GM21576 (cell line): ENCODE measurements around the gene PHLDA2.

Experiments
- ATAC-seq: cut with Tn5 transposase; IDR thresholded peaks from one replicate; pipeline ENCODE4 v1.9.1; 2021; ENCODE audit warnings: mild to moderate bottlenecking, moderate library complexity; ENCODE audit not compliant: unreplicated experiment

Gene PHLDA2, protein sequence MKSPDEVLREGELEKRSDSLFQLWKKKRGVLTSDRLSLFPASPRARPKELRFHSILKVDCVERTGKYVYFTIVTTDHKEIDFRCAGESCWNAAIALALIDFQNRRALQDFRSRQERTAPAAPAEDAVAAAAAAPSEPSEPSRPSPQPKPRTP

DNA sequence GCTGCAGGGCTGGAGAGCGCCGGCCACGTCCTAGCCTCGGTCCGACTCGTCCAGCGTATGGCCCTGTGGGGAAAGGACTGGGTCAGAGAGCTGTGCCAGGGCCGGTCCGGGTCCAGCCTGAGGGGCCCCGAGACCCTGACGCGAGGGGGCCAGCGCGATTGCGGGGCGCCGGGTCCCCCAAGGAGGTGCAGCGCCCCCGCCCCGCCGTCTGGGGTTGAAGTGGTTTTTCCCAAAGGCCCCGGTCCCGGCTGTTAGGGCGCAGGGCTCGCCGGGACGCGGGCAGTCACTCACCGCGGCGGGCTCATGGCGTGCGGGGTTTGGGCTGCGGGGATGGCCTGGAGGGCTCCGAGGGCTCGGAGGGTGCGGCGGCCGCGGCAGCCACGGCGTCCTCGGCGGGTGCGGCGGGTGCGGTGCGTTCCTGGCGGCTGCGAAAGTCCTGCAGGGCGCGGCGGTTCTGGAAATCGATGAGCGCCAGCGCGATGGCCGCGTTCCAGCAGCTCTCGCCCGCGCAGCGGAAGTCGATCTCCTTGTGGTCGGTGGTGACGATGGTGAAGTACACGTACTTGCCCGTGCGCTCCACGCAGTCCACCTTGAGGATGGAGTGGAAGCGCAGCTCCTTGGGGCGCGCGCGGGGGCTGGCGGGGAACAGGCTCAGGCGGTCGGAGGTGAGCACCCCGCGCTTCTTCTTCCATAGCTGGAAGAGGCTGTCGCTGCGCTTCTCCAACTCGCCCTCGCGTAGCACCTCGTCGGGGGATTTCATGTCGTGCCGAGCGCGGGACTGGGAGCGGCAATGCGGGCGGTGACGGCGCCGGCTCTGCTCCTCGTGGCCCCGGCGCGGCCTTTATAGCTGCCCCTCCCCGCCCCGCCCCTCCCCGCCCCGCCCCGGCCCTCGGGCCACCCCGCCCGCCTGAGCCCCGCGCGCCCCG, at the start of gene PHLDA2:
Gene PHLDA2 (minus strand): TSS at position 816 of the 926 bp plus-strand sequence. CDS start 56 bp downstream, at position 760.
- ATAC-seq, result no peak

DNA sequence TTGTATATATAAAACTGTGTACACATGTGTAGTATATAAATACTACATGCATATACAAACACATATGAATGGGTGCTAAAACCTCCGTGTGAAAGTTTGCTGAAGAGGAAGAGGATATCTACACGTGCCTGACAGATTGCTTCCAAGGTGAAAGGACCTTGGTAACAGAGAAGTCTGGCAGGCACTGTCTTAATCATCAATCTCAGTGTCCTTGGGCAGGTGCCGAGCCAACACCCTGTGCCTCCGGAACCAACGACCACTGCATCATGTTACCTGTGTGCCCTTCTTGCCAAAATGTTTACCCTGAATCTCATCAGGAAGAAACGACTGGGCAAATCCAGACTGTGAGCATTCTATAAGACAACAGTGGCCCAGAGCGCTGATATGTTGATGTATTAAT, 47.9 kb upstream of the PHLDA2 start:
- no peak for ATAC-seq

DNA sequence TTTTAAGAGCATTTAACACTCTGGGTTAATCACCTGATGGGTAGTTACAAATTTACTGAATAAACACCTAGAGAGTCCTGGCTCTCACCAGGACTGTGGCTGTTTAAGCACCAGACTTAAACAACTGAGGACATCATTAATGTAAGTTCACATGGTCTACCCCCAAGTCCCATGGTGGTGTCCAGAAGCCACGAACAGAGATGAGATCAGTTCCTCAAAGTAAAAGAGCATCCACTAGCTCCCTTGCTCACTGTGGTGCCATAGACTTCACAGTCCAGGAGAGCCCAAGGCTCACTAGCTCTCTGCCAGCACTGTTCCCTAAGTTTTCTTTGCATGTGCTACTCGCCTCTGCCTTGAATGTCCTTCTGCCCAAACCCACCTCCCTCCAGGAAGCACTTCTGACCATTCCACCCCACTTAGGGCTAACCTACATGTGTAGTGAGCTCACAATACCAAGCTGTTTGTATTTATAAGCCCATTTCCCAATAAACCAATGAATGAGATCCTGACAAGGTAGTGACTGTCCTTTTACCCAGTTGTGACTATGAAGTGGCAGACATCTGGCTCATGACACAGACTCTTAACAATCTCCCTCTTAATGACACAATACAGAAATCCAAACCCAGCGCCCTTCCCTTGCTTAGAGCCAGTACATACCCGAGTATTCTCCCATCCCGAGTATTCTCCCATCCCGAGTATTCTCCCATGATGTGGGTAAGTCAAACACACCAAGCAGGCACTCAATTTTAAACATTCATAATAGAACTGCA, 47.3 kb upstream of the PHLDA2 start:
- ATAC-seq, result no peak

DNA sequence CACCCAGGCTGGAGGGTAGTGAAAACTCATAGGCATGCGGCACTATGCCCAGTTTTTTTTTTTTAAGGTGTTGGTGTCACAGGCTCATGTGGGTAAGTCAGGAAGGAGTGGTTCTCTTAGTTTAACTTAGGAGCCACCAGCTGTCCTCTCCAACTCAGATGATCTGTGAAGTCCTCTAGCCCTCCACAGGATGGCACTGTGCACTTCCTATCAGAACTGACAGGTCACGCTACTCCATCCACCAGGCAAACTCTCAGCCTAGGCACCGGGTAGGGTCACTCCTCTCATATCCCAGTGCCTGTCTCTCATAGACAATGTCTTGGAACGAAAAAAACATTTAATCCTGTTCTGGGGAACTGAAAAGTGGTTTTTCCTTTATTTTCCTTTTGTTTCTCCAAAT, 46.4 kb upstream of the PHLDA2 start:
- ATAC-seq, result no peak

DNA sequence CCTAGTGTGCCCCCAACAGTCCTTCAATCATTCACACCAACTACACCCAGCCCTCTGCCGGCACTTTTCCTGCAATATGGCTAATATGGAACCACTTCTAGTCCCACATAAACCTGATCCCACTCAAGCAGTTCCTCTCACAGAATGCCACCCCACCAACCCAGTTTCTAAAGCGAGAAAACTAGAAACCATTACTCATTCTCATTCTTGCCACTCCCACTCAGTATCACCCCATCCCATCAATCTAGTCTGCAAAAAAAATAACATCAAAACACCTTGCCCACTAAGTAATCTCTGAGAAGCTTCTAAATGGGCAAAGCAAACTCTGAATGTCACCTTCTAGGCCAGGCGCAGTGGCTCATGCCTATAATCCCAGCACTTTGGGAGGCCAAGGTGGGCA, 45.1 kb upstream of the PHLDA2 start:
- ATAC-seq, result no peak

DNA sequence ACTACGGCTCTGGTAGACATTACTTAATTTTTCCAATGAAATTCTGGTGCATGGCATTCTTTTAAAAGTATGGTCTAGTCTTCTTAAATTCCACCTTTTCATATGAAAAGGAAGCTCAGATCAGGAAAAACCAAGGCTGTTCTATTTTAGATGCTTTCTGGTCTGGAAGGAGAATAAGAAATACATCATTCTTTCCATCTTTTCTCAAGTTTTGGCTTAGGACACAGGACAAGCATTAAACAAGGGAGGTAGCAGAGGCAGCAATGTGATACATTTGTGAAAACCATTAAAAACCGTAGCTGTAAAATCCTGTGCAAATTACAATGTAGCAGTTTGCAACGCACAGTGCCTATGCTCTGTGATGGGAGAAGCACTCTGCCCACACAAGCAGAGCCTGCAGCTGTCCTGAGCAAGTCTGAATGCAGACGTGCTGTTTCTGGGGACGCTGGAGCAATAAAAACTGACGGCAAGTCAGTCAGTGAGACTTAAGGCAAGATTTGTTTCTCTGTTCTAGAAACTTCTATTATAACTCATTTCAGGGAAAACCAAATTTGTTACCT, 39.2 kb upstream of the PHLDA2 start:
- no peak for ATAC-seq

DNA sequence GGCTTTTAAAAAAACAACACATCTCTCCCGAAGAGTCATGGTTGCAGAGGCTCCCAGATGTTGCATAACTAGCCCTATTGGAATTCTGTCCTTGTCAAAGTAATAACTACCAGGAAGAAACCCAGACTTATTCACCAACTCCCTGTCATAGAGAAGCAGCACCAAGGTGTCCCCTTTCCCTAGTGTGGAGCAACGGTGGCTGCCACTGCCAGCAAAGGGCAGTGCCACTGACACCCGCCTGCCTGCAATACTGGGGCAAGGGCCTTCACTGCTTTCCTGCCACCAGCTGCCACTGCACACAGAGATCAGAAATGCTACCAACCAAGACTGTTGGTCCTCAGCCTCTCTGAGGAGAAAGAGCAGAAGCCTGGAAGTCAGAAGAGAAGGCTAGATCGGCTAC, 35.6 kb upstream of the PHLDA2 start:
- ATAC-seq, result no peak

DNA sequence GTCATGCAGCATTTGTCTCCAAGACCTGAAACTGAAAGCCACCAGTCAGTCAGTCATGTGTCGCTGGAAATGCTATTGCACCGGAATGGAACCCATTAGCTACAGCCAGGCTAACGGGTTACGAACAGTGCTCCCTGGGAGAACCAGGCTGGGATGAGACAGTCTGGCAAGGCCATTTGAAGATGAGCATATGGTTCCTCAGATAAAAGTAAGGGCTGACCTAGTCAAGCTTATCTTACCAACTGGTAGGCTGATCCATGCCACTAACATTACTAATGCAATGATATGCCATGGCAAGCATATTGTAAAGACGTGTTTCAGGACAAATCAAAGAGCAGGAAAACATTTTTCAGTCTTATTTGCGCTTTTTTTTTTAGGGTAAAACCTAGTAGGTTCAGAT, 34.5 kb upstream of the PHLDA2 start:
- ATAC-seq, result no peak

DNA sequence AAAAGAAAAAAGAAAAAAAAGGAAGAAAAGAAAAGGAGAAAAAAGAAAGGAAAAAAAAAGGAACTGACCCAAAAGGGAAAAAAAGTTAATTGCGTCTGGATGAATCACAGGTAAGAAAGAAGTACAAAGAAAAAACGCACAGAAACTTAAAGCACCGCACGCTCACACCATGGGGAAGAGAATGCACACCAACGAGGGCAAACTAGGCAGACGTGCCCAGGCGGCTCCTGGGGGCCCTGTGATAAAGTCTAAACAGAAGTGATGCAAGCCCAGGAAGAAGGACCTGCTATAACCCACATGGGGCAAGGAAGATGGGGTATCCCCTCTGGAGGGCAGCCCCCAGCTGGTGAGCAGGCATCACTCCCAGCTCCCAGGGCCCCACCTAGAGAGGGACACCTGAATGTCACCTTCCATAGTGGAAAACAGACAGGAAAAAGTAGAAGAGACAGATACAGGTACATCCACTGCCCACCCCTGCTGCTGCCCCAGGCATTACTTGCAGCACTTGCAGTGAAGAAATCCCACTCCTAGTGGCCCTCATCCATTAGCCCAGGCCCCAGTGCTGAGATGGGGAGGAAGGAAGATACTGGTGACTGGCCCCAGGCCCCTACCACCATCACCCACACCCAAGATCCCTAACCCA, 34.0 kb upstream of the PHLDA2 start:
- ATAC-seq, result no peak

DNA sequence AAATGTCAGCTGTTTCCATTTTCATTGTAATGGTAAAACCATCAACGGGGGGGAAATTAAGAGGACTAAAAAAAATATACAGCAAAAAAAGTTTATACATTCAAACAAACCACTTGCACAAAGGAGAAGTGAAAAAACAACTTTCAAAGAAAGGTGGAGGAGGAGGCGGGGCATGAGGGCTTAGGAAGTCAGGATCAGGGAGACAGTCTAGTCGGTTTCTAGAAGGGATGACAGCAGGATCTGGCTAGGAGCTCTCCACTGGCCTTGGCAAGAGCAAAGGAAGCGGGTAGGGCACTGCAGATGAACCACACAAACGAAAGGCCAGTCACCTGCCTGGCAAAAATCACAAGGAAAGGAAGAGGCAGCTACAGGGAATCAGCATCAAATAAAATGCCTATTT, 31.9 kb upstream of the PHLDA2 start:
- no peak for ATAC-seq

DNA sequence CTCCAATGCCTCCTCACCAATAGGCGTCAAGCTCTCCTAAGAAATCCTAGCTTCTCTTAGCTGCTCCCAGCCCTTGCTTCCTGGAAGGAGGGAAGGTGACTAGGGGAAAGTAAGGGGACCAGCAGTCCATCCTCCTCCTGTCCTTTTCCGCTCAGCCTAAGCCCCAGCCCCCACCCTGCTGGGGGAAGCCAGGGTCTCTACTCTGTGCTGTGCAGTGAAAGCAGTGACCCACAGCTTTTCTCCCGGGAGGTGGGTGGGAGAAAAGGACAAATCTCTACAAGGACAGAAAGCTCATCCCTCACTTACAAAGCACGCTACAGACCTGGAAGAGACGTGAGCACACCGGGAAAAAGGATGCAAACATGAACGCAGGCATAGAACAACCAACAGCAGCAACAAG, 30.9 kb upstream of the PHLDA2 start:
- no peak for ATAC-seq

DNA sequence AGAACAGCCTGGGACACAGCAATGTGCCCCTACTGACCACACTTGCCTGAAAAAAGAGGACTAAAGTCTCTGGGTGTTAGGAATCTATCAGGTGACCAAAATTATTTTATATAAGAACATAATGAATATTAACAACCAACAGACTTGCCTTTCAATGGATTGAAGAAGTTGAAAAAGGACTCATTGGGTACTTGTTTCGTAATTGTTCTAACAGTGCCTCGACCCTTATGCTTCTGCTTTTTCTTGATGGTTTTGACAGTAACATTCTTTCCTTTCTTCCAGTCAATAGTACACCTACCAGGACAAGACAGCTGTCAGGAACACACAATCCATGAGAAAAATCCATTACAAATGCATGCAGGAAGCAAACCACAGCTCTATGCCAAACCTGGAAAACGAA, 29.0 kb upstream of the PHLDA2 start:
- ATAC-seq, result no peak

DNA sequence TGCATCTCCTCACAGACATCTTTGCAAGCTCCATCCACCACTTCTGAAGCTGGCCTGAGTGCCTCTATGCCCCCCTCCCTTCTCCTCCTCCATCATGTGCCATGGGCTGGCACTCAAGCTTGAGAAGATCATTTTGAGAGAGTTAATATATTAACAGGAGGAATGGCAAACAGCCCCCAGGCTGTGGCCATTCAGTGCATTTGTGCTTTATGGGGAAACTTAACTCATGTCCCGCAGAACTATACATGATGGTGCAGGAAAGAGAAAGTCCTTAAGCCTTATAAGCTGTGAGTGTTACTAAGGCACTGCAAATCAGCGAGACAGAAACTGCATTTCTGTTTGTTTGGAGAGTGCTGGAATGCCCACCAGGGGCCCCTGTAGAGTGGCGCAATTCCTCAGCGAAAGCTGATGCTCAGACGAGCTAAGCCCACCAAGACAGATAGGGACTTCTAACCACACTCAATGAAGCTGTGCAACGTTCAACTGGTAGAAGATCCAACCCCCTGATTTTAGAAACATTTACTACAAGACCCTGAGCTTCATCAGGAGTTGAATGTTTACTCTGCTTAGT, 26.8 kb upstream of the PHLDA2 start:
- ATAC-seq, result no peak

DNA sequence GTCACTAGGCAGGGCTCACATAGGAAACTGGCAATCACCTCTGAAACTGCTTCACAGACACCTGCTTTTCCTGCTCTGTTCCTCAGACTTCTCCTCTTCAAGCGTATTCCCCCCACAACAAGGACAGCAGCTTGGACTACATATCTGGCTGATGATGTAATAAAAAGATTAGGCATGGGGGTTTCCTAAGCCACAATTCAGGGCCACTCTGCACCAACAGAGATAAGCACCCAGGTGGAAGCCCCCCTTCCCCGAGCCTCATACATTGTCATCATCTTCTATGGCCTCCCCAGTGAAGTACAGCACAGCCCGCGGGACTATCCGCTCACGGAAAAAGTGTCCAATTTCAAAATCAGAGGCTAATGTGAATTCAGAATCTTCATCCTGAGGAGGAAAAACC, 25.0 kb upstream of the PHLDA2 start:
- no peak for ATAC-seq

DNA sequence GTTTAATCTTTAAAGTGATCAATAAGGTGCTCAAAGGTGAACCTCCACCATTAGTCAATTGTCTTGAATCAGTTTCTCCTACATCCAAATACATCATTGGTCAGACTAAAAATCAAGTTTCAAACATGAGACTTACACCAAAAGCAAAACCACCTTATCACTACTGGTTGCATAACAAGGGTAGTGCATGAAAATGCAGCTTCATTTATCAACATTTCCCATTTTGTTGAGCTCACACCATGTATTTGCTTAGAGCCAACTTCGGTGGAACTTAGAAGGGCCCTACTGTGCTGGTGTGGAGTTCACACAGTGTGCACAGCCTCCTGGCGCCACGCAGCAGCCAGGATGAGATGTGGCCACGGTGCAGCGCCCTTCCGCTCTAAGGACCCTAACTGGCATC, 23.1 kb upstream of the PHLDA2 start:
- ATAC-seq, result no peak

DNA sequence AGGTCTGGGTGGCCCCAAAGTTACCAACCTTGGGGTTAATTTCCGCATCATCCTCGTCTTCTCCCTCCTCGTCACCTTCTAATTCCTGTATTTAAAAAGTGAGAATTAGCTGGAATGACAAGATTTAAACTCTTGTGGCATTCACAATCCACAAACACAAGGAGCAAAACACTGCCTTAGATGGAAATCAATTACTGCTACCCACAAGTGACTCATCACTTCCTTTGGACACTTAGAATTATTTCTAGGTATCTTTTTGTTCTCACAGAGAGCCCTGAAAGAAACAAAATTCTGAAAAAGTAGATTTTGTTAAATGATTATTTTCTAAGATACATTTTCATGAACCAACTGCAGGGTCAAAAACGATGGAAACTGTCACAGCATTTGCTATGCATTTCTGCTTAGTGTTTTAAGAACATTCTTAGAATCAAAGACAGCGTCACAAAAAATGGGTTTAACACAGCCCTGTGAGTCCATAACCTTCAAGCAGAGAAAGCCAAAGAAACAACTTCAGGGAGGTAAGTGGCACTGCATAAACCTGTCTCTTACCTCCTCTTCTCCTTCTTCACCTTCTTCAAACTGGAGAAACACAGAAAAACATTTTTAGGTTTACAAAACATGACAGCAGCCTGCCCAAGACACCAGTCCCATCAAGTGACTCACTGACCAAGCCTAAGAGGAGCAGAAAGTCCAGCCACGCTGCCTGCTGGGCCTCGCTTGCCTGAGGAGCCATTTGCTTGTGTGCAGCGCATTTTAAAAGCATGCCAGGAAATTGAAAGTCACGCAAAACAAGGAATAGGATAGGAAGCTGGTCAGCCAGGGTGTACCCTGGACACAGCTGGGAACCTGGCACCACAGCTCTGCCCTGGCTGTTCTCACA, 22.3 kb upstream of the PHLDA2 start:
- no peak for ATAC-seq

DNA sequence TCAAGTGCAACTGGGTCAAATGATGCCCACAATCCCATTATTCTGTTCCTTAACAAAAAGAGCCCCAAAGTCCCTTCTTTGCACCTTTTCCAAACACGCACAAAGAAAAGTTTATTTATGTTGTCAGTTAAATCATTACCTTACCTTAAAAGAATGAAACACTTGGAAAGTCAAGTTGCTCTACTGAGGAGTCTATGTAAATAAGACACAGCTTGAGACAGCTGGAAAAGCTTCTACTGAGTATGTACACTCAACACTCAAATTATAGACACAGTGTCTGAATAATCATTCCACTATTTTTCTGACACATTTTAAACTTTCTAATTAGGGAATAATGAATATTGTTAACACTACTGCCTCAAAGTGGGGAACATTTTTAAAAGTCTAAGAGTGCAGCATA, 21.6 kb upstream of the PHLDA2 start:
- no peak for ATAC-seq

DNA sequence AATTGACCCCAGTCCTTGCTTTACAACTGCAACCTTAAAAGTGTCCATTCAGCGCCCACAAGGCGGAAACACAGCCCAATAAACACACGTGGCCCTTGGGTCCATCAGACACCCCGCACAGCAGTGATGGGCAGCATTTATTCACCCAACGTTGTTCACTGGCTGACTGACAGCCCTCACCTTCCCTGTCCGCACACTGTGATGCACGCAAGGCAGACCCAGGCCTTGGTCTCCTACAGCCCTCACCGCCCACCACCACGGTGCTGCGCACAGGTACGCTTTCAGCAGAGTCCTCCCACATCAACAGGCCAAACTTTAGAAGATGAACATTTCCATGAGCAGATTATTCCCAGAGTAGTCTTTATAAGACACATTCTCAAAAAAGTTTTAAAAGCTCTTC, 20.7 kb upstream of the PHLDA2 start:
- no peak for ATAC-seq

DNA sequence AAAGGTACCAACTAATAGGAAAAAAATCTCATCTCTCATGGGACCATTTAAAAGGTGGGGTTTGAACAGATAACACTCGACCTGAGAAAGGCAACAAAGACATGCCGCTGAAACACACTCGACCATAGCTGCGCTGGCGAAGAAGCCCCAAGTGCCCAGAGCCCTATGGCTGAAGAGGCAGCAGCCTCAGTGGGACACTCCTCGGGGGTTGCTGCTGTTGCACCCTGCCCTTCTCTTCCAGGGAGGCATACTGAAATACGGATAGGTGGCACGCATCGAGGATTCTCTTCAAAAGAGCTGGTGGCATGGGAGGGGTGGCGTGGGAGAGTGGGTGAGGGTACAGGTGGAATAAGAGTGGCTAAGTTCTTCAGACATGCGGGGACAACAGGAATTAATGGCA, 18.5 kb upstream of the PHLDA2 start:
- ATAC-seq, result no peak
